Right lobe of liver (tissue), 4 donors: ENCODE data around the gene SLX1A.

Experiments used
- POLR2A ChIP-seq: fragments of 450-650 bp; IDR thresholded peaks from one replicate; pipeline ENCODE4 v1.6.1; 2017; ENCODE audit warnings: antibody characterized with exemption, mild to moderate bottlenecking
- TF ChIP-seq, protein P1 (sequence below), 4 donors: fragments of 200-600 bp in 3 of 4; fragments of 450-650 bp in 1 of 4; IDR thresholded peaks; one replicate each; pipeline versions ENCODE4 v1.5.1 to v1.8.0; 2016 to 2022; ENCODE audit warnings: antibody characterized with exemption in 4 of 4, mild to moderate bottlenecking in 2 of 4
- donor health status: DM: no; HTN: no; CAD: no.
- donor health status: DM: no; HTN: no; CAD: no.
- donor health status: DM: no; HTN: yes; CAD: no.

GRCh38 chr16:30187971-30188561, 5.6 kb upstream of the SLX1A start:
- TF ChIP-seq, protein P1, sequence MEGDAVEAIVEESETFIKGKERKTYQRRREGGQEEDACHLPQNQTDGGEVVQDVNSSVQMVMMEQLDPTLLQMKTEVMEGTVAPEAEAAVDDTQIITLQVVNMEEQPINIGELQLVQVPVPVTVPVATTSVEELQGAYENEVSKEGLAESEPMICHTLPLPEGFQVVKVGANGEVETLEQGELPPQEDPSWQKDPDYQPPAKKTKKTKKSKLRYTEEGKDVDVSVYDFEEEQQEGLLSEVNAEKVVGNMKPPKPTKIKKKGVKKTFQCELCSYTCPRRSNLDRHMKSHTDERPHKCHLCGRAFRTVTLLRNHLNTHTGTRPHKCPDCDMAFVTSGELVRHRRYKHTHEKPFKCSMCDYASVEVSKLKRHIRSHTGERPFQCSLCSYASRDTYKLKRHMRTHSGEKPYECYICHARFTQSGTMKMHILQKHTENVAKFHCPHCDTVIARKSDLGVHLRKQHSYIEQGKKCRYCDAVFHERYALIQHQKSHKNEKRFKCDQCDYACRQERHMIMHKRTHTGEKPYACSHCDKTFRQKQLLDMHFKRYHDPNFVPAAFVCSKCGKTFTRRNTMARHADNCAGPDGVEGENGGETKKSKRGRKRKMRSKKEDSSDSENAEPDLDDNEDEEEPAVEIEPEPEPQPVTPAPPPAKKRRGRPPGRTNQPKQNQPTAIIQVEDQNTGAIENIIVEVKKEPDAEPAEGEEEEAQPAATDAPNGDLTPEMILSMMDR (IDR thresholded peaks at IDR 0.05) = no peak
- TF ChIP-seq POLR2A = no peak
